RWPE1 (cell line): ENCODE measurements around the gene NCOA7.
A peak's percentile ranks its signal among the peaks of the same experiment; 100 is the strongest.

Source experiments
- CTCF ChIA-PET: fragments of 350-600 bp; sonication (Branson Sonifier 250); formaldehyde crosslinking; extraction: SDS; loops from one replicate; lab custom pipeline; 2021; lab: Yijun Ruan, JAX
- POLR2A ChIA-PET: fragments of 400-600 bp; formaldehyde crosslinking; extraction: SDS; loops from one replicate; lab custom pipeline; 2020; ENCODE audit warnings: antibody characterized with exemption; ENCODE audit not compliant: low non-redundant PET; lab: Yijun Ruan, JAX
- DNase-seq: peaks from one replicate; pipeline ENCODE4 v3.0.0; 2012; ENCODE audit warnings: low spot score
- H3K27ac ChIP-seq: fragments of 450-650 bp; 2 replicates; pipeline ENCODE4 v1.5.1; 2017
- CTCF ChIP-seq: fragments of 450-650 bp; conservative IDR thresholded peaks from 2 replicates; pipeline ENCODE4 v1.5.1; 2017; ENCODE audit warnings: low read depth, mild to moderate bottlenecking

NCOA7 gene

GRCh38 chr6:125809570-125810170 lies 18.9 kb downstream of the NCOA7 start:
- DNase-seq = no peak
- TF ChIP-seq CTCF = no peak
- ChIA-PET CTCF (no interaction called here), POLR2A (no interaction called here)
- no peak overlapping the region for H3K27ac ChIP-seq

GRCh38 chr6:125810445-125810844 lies 19.7 kb downstream of the NCOA7 start:
- CTCF ChIA-PET = interaction anchor here (0.5 kb wide), 1 partner anchor 30 kb away, joined by 3 read pairs; no protein-coding TSS in a partner anchor
- no peak for DNase-seq
- TF ChIP-seq CTCF = no peak
- no peak overlapping the region for H3K27ac ChIP-seq
- POLR2A ChIA-PET = no interaction called here

GRCh38 chr6:125811259-125811658 lies 20.5 kb downstream of the NCOA7 start:
- POLR2A ChIA-PET = no interaction called here
- no peak for DNase-seq
- no peak overlapping the region for H3K27ac ChIP-seq
- no peak for TF ChIP-seq CTCF
- CTCF ChIA-PET = no interaction called here

GRCh38 chr6:125812394-125813292 lies 21.9 kb downstream of the NCOA7 start:
- ChIA-PET CTCF (interaction anchor here (0.5 kb wide), 1 partner anchor 247 kb away, joined by 3 read pairs; no protein-coding TSS in a partner anchor), POLR2A (no interaction called here)
- DNase-seq = peak; percentile 23
- peak overlapping the region; percentile 34; the same call in 1 of the 2 replicates for H3K27ac ChIP-seq
- TF ChIP-seq CTCF = no peak

- ChIA-PET POLR2A (no interaction called here), CTCF (no interaction called here)
- no peak for DNase-seq
- TF ChIP-seq CTCF = no peak
- no peak overlapping the region for H3K27ac ChIP-seq
Measured at GRCh38 chr6:125814481-125814880, 23.7 kb downstream of the NCOA7 start.

- DNase-seq = no peak
- CTCF ChIA-PET = no interaction called here
- POLR2A ChIA-PET = no interaction called here
- H3K27ac ChIP-seq = no peak overlapping the region
- no peak for TF ChIP-seq CTCF
Measured at GRCh38 chr6:125815080-125815910, 24.5 kb downstream of the NCOA7 start.
